GM18517 (cell line): ENCODE data around the gene UQCRH.

ENCODE experiments used
- ATAC-seq: cut with Tn5 transposase; IDR thresholded peaks from one replicate; pipeline ENCODE4 v1.9.1; 2021; ENCODE audit warnings: mild to moderate bottlenecking, moderate library complexity; ENCODE audit not compliant: unreplicated experiment

The UQCRH gene

GRCh38 chr1:46303038-46303871, at the start of gene UQCRH, which contains the start of gene LRRC41:
TSS of gene UQCRH (plus strand) at chr1:46303698. CDS start at chr1:46303767, 69 bp downstream.
TSS of gene LRRC41 (minus strand) at chr1:46303616. CDS start at chr1:46303322, 294 bp downstream.
- peak; percentile 84 for ATAC-seq

DNA sequence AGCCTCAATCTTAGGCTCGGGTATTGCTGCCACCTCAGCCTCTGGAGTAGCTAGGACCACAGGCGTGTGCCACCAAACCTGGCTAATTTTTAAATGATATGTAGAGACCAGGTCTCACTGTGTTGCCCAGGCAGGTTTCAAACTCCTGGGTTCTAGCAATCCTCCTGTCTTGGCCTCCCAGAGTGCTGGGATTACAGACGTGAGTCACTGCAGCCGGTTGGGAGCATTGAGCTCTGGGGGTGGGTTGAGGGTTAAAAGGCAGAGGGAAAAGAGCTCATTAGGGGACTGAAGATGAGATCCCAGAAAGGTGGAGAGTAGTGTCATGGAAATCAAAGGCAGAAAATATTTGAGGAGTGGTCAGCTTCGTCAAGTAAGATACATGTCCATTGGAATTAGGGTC, 48.8 kb upstream of the UQCRH start:
- no peak for ATAC-seq

- no peak for ATAC-seq
Measured at GRCh38 chr1:46256523-46256922, 47.0 kb upstream of the UQCRH start.

DNA sequence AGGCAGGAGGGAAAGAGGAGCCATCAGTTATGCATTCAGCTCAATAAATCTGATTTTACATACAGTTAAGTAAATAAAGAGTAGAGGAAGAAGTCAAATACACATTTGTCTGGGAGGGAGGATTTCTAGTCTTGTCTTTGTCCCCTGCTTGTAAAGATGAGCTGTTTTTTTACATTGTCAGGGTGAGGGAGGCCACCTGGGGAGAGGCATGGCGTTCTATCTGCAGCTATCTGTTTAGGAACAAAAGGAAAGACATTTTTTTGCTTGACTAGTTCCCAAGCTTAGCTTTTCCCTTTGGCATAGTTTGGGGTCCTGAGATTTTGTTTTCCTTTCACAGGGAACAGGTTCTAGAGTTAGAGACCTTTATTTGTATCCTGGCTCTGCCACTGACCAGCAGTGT, 41.0 kb upstream of the UQCRH start:
- no peak for ATAC-seq

DNA sequence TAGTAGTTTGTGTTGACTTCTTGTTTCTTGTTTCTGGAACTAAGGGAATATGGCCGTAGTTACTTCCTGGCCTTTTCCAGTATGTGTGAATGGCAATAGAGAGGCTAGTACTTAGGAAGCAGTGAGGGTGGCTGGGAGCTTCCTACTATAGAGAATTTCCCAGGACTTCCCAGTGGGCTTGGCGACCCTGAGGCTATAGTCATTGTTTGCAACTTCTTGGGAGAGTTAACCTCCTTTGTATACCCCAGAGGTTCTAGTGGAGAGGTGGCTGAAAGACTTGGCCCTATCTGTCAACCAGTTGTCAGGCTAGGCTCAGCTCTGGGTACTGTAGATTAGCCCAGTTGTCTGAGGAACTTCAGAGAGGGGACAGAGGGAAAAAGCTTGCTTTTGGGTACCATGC, 40.4 kb upstream of the UQCRH start:
- no peak for ATAC-seq

DNA sequence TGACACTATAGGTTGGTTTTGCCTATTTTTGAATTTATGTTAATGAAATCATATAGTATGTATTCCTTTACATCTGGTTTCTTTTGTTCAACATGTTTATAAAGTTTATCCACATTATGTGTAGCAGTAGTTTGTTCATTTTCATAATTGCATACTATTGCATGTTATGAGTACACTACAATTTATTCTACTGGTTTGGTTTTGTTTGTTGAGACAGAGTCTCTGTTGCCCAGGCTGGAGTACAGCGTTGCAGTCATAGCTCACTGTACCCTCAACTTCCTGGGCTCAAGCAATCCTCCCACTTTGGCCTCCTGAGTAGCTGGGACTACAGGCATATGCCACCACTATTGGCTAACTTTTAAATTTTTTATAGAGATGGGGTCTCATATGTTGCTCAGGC, 34.9 kb upstream of the UQCRH start:
- ATAC-seq = no peak

- no peak for ATAC-seq
Measured at GRCh38 chr1:46274225-46275029, 29.1 kb upstream of the UQCRH start.

DNA sequence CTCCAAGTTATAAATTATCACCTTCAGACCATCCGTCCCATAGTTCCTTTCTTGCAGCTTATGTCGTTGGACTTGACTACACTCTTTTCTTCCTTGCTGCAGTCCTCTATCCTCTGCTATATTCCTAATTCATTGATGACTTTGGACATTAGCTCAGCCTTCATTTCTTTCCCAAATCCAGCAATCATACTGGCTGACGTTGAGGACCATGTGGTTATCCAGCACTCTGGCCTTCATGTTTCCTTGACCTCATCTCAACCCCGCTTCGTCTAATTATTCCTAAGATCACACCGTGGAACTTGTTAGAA, 28.5 kb upstream of the UQCRH start:
- no peak for ATAC-seq

- ATAC-seq = no peak
Measured at GRCh38 chr1:46277658-46278373, 25.7 kb upstream of the UQCRH start.

DNA sequence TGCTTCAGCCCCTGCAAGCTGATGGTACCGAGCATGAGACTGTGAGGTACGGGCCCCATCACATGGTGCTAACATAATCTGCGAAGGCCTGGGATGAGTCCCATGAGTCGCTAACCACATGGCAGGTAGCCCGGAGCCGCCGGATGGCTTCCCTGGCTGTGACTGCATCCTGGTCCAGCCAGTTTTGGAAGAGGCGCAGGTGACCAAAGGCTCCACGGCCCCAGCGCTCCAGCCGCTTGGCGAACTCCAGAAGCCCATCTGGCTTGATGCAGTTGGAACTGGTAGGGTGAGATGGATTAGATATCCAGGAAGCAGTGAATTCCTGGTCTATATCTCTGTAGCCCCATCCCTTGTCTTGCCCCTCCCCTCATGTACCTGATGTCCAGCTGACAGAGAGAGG, 24.7 kb upstream of the UQCRH start:
- ATAC-seq = no peak

- ATAC-seq = no peak
Measured at GRCh38 chr1:46280092-46280491, 23.4 kb upstream of the UQCRH start.

GRCh38 chr1:46281021-46281420, 22.5 kb upstream of the UQCRH start:
- no peak for ATAC-seq

DNA sequence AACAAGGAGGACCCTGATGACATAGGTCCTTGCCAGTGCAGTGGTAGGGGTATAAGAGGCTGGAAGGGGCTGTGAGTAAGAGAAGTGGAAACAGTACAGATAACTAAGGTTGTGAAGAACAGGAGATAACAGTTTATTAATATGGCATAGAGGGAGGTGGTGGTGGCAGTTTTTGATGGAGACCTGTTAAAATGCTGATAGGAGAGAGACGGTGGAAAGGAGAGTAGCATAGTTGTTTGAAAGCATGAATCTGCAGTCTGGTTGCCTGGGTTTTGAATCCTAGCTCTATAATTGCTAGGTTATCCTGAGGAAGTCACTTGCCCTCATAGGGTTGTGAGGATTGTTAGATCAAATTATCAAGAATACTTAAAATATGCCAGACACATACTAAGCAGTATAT, 19.4 kb upstream of the UQCRH start:
- no peak for ATAC-seq

- ATAC-seq = no peak
Measured at GRCh38 chr1:46284597-46285564, 18.6 kb upstream of the UQCRH start.

DNA sequence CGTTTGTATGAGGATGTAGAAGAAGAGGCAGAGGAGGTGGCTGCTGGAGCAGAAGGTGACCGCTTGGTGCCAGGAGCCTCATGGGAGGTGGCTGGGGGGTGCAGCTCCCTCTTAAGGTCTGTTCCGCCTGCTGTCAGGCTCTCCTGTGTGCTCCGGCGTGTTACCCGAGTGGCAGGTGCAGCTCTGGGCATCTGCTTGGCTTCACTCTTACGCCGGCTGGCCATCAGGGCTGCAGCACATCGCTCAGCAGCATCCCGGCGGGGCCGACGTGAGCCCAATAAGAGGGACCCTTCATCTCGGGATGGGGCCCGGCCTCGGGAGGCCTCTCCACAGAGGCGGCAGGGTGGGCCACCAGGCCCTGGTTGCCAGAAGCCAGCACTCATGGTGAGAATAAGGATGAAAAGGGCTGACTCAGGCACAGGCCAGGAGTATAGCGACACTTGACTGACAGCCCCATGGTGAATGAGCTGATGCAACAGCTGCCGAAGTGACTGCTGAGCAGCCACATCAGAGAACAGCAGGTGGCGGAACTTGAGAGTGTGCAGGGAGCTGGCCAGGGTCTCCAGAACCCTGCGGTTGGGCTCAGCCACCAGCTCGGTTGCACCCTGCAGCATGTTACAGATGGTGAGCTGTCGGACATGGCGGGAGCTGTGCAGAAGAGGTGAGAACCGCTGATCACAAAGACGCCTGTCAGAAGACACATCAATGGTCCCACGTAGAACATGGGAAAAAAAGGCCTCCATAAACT, 17.6 kb upstream of the UQCRH start:
- ATAC-seq = no peak

DNA sequence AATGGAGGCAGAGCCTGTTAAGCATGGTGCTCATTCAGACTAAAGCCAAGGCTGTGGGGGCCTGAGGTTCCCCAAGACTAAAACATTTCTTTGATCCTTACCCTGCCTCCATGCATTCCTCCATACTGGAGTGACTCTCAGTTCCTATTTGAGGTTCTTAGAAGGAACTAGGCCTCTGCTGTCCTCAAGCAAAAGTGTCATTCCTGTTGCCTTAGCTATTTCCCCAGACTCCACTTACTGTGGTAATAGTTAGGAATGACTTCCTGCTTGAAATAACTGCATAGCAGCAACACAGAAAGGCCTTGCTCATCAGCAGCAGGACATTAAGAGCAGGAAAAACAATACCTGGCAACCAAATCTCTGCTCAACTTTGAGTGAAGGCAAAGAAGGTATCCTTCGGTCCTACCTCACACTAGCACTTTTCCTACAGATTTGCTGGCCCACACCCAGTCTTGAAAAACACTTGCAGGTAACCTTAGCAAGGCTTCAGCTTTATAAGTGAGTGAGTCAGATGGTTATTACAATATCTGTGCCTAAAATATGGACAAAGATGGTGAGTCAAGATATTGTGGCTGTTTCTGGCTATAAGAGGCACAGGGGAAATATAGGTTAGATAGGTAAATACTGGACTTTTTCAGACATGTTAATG, 14.9 kb upstream of the UQCRH start:
- no peak for ATAC-seq

DNA sequence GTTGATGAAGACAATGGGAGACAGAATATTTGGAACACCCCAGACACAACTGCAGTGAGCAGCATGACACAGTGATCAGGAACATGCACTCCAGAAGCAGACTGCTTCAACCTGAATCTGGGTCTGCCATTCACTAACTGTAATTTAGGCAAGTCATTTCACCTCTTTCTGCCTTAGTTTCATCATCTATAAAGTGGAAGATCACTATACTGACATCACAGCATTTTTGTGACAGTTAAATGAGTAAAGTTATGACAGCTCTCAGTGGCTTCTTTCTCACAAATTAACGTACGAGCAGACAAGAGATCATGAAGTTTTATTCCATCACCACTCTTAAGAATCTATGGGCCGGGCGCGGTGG, 14.4 kb upstream of the UQCRH start:
- no peak for ATAC-seq

GRCh38 chr1:46289976-46290375, 13.5 kb upstream of the UQCRH start:
- no peak for ATAC-seq

- no peak for ATAC-seq
Measured at GRCh38 chr1:46295306-46295705, 8.2 kb upstream of the UQCRH start.
